HG03575 (cell line): Measurements from ENCODE around the gene NPAS2.

Experiments used
- ATAC-seq: cut with Tn5 transposase; IDR thresholded peaks from one replicate; pipeline ENCODE4 v1.9.1; 2021; ENCODE audit not compliant: unreplicated experiment, insufficient number of reproducible peaks, low FRiP score; ENCODE audit errors: extremely low read depth

NPAS2 gene

GRCh38 chr2:100894105-100894795 is 74.3 kb downstream of the NPAS2 start:
- ATAC-seq = no peak

- no peak for ATAC-seq
Measured at GRCh38 chr2:100894796-100895156, 74.8 kb downstream of the NPAS2 start.

GRCh38 chr2:100895402-100895801 is 75.5 kb downstream of the NPAS2 start:
- no peak for ATAC-seq

GRCh38 chr2:100895934-100896685 is 76.2 kb downstream of the NPAS2 start:
- no peak for ATAC-seq

GRCh38 chr2:100898035-100898665 is 78.2 kb downstream of the NPAS2 start:
- ATAC-seq = no peak

- ATAC-seq = no peak
Measured at GRCh38 chr2:100900156-100900795, 80.3 kb downstream of the NPAS2 start.

- ATAC-seq = no peak
Measured at GRCh38 chr2:100902817-100903405, 83.0 kb downstream of the NPAS2 start.

- ATAC-seq = no peak
Measured at GRCh38 chr2:100903534-100904258, 83.8 kb downstream of the NPAS2 start.

- ATAC-seq = no peak
Measured at GRCh38 chr2:100905132-100905805, 85.3 kb downstream of the NPAS2 start.

- ATAC-seq = no peak
Measured at GRCh38 chr2:100906131-100906530, 86.2 kb downstream of the NPAS2 start.

GRCh38 chr2:100906679-100907078 is 86.7 kb downstream of the NPAS2 start:
- no peak for ATAC-seq

- no peak for ATAC-seq
Measured at GRCh38 chr2:100907832-100908231, 87.9 kb downstream of the NPAS2 start.

GRCh38 chr2:100909534-100910081 is 89.7 kb downstream of the NPAS2 start:
- no peak for ATAC-seq

- ATAC-seq = no peak
Measured at GRCh38 chr2:100910111-100910510, 90.2 kb downstream of the NPAS2 start.

GRCh38 chr2:100919316-100919715 is 99.4 kb downstream of the NPAS2 start:
- no peak for ATAC-seq

GRCh38 chr2:100921685-100922161 is 101.8 kb downstream of the NPAS2 start:
- no peak for ATAC-seq

GRCh38 chr2:100923461-100924060 is 103.6 kb downstream of the NPAS2 start:
- ATAC-seq = no peak
